SW 1271 (cell line): Measurements from ENCODE around the gene S100A13.
"Not testable (repeated sequence)": the region's sequence is repeated elsewhere in the genome, so short reads cannot be mapped to it uniquely, and the experiment has no call there.

Source experiments
- DNase-seq, 2 experiments: peaks; one replicate each; lab custom pipeline; 2025; lab: John Stamatoyannopoulos, UW

The S100A13 gene

DNA sequence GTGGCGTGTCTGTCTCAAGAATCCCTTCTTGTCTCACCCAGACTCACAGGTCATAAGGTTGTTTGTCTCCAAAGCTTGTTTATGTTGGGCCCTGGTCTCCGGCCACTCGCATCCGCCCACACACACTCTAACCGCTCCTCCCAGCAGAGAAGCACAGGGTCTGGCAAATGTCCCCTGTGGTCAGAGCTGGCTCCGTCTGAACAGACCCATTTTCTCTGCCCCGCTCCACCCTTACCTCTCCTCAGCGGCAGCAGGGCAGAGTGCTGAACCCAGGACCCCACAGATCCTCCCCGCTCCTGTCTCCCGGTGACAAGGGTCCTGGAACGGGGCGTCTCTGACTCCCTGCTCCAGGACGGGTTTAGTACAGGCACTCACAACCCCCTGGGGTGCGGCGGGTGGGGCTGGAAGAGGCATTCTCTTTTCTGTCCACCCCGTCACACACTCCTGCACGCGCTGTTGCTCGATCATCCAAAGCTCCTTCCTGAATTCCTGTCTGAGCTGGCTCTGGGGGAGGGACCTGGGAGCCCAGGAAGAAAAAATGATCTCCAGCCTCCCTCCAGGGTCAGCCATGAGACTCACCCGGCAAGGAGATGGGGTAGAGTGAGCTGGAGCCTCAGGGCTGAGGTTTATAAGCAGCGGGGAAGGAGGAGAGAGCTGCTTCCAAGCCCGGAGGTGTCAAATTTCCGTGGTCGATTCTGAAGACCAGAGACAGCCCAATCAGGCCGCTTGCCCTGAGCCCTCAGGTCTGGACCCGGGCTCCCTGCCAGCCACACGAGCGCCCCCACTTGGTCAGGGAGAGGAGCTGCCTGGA is at the start of gene S100A13:
Gene S100A13 (minus strand): TSS at position 602 of the 811 bp plus-strand sequence. CDS start 1,033 bp downstream, outside the sequence.
- peak; percentile 50 to 72 for DNase-seq

DNA sequence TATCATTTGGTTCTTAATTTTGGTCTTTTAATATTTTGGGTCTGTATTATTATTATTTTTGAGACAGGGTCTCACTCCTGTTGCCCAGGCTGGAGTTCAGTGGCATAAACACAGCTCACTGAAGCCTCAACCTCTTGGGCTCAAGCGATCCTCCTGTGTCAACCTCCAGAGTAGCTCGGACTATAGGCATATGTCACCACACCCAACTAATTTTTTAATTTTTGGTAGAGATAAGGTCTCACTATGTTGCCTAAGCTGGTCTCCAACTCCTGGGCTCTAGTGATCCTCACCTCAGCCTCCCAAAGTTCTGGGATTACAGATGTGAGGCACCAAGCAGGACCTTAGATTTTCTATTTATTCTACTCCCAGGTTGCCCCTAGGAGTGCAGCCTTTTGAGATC is 46.2 kb upstream of the S100A13 start:
- DNase-seq = no peak

DNA sequence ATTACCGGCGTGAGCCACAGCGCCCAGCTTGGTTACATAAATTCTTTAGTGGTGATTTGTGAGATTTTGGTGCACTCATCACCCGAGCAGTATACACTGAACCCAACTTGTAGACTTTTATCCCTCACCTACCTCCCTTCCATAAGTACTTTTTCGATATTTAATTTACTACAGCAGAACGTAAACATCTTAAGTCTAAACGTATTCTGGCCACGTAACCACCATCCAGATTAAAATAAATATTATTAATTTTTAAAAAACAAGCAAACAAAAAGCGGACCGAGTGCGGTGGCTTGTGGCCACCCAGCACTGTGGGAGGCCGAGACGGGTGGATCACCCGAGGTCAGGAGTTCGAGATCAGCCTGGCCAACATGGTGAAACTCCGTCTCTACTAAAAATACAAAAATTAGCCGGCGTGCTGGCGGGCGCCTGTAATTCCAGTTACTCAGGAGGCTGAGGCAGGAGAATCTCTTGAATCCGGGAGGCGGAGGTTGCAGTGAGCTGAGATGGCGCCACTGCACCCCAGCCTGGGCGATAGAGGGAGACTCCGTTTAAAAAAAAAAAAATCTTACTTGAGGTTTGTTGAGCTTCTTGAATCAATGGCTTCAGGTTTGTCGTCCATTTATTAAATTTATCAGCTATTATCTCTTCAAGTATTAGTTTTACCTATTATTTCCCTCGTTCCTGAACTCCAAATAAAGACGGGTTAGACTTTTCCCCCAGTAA is 44.5 kb upstream of the S100A13 start:
- peak; percentile 55 to 83 for DNase-seq

DNA sequence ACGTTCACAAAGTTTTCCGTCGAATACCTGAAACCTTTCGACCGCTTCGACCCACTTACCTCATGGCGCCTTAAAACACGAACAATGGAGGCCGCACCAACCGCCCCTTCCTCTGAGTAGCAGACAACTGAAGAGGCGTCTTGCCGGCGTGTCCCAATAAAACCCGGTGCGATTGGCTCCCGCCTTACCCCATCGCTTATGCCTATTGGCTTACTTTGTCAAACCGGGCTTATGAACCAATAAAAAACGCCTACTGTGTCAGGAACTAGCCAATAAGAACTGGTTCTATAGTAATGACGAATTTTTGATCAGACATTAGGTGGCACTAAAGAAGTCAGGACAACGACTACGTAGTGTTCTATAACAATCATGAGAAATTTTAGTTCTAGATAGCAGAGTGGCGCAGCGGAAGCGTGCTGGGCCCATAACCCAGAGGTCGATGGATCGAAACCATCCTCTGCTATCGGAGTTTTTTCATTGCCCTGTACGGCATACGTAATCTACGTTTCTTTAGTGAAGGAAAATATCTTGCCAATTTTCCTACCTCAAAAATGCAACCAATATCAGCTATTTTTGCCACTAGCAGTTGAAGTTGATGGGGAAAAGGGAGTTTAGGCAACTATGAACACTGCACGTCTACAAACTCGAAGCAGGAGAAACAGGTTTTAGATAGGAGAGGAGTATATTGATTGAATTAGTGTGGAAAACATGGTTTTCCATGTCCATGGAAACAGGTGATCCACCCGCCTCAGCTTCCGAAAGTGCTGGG is 43.7 kb upstream of the S100A13 start, which contains the start of gene ILF2:
Gene ILF2 (minus strand): TSS at position 135 of the 769 bp plus-strand sequence. CDS start 71 bp downstream, at position 64.
- peak; percentile 94 to 98 for DNase-seq

DNA sequence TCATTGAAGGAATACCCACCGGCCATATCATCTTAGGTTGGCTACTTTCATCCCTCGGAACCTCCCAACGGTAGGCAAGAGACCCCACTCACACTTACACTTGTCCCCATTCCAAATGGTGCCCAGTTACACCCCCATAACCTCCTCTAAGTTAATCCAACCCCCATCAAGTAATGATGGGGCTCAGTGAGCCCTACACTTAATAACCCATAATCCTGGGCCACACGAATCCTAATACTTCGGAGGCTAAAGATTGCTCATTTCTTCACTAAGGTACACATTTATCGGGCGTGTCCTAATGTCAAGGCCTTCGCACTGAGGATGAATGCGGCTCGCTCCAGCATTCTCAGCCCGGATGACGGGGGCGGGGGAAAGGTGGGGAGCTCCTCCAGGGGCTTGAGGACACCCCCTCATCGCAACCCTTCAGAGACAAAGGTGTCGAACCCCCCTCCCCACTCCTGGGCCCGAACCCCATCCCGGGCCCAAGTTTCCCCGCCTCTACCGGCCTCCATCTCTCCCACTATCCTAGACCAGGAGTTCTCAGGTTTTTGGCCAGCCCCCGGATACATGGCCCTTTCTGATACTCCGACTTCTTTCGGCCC is 43.1 kb upstream of the S100A13 start:
- DNase-seq = no peak

DNA sequence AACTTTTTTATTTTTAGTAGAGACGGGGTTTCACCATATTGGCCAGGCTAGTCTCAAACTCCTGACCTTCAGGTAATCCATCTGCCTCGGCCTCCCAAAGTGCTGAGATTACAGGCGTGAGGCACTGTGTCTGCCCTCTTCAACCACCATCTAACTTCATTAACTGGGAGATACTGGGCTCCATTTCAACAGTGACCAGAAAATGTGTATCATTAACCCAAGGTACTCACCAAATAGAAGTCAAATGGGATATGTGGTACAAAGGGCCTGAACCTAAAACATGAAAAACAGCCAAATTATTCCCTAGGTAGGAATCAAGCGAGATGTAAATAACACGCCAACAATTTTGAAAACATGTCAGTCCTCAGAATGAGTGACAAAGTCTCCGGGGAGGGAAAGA is 42.3 kb upstream of the S100A13 start:
- DNase-seq = no peak

DNA sequence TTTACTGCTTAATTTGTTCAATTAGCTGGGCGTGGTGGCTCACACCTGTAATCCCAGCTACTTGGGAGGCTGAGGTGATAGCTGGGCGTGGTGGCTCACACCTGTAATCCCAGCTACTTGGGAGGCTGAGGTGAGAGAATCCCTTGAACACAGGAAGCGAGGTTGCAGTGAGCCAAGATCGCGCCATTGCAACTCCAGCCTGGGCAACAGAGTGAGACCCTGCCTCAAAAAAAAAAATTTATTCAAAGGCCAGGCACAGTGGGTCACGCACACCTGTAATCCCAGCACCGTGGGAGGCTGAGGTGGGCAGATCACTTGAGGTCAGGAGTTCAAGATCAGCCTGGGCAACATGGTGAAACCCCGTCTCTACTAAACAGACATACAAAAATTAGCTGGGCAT is 41.4 kb upstream of the S100A13 start:
- not testable (repeated sequence) for DNase-seq

DNA sequence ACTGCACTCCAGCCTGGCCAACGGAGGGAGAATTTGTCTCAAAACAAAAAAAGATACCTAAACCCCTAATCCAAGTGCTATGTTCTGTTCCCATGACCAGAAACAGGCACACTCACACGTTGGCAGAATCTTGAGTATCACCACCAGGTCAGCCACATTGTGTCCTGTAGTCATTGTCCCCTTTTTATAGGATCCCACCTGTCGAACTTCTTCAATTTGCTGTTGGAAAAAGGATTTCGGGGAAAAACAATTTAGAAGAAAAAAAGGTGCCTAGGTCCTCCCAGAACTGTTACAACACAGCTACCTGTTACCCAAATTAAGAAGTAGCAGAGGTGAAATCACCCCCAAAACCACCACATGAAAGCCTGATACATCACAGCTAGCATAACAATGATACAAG is 40.1 kb upstream of the S100A13 start:
- no peak for DNase-seq

DNA sequence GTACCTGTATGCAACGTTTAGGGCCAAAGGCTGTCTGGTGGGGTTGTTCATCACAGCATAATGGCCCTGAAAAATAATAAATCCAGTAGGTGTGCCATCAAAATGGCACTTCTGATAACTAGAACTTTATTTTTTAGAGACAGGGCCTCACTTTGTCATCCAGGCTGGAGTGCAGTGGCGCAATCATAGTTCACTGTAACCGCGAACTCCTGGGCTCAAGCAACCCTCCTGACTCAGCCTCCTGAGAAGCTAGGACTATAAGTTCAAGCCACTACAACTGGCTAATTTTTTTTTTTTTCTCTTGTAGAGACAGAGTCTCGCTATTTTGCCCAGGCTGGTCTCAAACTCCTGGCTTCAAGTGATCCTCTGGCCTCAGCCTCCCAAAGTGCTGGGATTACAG is 35.9 kb upstream of the S100A13 start:
- DNase-seq = no peak

DNA sequence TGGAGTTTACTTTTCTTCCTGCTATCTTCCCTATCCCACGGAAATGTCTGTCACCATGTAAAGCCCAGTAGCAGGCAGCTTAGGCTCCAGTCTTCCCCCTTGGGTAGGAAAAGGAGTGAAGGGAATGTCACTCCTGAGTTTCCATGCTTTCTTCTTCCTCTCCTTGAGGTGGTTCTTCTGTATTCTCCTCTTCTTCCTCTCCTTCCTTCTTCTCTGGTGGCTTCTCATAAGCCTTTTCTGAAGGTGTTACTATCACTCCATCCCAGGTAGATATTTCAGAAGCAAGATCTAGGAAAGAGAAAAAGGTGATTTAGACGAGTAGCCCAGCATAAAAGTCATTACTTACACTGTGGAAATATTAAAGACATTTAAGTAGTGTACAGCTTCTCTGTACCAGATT is 35.0 kb upstream of the S100A13 start:
- DNase-seq = no peak

DNA sequence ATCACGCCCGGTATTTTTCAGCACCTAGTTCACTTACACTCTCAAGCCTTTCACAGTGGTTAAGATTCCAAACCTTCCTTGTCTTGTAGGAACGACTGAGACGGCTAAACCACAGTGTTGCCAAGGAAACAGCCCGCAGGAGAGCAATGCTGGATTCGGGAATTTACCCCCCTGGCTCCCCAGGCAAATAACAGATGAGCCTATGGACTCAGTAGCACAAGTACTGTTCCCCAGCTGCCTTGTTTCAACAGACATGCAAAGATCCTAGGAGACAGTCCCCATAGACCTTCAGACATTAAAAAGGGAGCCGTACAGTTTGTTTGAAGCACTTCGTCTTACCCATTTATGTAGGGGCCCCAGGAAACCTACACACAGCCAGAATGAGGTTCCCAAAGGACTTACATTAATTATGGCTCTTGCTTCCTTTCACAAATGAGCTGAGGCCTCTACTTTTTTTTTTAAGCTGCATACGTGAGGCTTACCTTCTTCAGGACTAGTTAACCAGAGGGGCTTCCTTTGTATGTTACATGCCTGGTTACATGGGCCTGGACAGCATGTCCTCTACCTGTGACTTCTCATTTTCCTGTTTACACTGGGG is 33.9 kb upstream of the S100A13 start:
- no peak for DNase-seq

DNA sequence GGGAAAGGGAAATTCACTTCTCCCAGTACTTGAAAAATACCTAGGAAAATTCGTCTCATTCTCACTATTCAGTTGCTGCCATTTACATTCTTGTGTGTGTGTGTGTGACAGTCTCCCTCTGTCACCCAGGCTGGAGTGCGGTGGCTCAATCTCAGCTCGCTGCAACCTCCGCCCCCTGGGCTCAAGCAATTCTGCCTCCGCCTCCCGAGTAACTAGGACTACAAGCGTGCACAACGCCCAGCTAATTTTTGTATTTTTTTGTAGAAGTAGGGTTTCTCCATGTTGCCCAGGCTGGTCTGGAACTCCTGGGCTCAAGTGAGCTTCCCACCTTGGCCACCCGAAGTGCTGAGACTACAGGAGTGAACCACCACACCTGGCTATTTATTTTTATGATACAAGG is 32.4 kb upstream of the S100A13 start:
- DNase-seq = no peak

DNA sequence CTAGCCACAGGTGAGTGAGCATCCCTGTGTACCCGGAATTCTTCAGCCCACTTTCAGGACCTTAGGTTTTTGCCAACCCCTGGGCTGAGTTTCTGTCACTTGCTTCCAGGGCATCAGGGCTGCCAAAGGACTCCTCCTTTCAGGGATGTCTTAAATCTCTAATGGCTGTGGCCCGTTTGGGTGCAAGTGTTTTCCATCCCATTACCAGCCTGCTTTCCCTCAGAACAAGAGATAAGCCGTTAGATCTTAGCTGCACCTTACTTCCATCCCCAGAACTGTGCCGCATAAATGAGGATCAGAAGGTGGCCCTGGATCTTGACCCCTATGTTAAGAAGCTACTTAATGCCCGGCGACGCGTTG is 31.9 kb upstream of the S100A13 start:
- no peak for DNase-seq

DNA sequence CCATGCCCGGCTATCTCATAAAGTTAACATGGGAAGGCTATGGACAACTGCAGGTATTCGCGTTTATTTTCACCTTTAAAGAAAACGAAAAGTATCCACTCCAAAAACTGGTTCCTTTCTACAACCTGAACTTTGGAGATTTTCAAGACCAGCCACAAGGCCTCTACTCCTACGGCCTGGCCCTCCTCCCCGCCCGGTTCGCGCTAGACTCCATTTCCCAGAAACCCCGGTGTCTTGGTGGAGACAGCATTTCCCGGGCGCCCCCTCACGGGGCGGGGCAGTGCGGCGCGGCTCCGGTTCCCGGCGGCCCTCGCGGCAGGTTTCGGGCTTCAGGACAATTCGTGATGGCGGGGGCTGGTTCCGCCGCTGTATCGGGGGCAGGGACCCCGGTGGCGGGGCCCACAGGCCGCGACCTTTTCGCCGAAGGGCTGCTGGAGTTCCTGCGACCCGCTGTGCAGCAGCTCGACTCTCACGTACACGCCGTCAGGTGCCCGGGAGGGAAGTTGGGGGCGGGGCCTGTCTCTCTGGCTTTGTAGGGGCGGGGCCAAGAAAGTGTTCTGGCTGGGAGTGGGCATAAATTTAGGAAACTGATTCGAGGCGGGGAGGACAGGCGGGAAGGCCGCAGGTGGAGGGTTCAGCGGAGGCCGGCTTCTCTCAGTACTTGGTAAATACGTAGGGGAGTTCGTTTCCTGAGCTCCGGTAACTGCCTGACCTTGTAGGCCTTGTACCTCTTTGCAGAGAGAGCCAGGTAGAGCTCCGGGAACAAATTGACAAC is 31.3 kb upstream of the S100A13 start, which contains the start of gene SNAPIN:
Gene SNAPIN (plus strand): TSS at position 304 of the 775 bp plus-strand sequence. CDS start 41 bp downstream, at position 345.
- peak; percentile 38 to 75 for DNase-seq

DNA sequence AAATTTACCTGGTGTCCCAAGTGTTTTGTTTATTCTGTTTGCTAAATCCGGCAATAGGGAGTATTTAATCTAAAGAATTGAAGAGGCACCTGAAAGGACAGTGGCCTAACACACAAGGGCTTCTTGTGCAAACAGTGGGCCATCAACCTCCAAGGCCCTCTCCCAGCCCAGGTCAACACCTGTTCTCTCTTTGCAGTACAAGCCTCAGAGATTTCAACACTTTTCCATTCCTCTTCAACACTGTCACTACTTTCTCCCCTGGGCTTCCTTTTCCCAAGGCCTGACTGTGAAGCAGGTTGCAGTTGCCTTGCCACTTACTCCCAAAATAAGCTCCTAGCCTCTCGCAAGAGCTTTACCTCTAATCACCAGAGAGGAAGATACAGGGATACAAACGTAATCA is 28.0 kb upstream of the S100A13 start:
- no peak for DNase-seq

DNA sequence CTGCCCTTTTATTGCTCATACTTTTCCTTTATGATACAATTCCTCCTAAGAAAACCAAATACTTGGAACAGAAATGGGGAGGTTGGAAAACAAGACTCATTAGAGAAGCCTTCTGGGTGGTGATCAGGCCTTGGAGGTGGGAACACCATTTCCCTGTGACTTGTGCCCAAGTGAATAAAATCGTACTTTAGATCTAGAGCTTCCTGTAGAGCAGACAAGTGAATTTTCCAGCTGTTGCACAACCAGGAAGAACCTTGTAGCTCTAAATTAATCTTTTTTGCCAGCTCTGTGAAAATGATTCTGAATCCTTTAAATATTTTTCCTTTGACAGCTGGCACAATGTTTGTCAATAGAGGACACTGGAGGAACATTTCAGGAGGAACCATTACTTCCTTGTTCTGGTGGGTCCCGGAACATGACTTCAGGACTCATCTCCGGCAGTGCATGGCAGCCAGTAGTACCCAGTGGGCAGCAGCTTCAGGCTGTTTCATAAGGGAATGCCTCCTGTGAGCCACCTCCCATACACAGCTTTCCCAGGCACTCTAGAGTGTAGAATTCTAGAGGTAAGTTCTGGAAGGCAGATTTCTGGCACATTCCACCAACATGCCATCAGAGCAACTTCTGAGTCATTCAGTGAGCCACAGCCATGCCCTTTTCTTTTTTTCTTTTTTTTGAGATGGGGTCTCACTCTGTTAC is 25.6 kb upstream of the S100A13 start:
- DNase-seq = no peak

DNA sequence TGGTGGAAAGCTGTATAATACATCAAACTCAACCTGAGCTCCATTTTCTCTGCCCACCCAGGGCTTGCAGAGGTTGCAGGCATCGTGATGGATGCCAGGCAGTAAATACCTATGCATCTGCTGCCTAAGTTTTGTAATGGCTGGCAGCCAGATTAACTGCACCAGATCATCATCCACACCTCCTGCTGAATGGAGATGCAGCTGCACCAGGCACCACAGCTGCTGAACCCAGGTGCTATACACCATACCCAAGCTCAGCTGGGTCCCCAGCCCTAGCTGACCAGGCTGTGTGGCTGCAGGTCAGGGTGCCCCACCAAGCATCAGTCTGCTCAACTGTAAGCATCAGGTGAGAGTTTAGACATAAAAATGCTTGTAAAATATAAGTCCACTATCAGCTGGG is 24.5 kb upstream of the S100A13 start:
- DNase-seq = no peak

DNA sequence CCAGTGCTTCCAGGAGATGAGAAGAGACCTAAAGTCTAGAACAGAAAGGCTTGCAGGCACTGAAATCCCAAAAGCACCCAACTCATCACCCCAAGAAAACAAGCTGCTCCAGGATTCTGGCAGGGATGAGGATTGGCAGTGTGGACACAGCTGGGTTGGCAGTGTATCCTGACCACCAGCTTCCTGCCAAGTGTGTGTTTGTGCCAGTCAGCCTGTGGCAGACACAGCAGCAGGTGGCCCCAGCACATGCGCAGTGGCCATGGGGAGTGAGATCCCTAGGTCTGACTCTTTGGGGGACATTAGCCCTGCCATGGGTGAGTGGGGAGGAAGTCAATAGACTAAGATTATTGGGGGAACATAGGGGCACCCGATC is 22.5 kb upstream of the S100A13 start:
- DNase-seq = no peak

DNA sequence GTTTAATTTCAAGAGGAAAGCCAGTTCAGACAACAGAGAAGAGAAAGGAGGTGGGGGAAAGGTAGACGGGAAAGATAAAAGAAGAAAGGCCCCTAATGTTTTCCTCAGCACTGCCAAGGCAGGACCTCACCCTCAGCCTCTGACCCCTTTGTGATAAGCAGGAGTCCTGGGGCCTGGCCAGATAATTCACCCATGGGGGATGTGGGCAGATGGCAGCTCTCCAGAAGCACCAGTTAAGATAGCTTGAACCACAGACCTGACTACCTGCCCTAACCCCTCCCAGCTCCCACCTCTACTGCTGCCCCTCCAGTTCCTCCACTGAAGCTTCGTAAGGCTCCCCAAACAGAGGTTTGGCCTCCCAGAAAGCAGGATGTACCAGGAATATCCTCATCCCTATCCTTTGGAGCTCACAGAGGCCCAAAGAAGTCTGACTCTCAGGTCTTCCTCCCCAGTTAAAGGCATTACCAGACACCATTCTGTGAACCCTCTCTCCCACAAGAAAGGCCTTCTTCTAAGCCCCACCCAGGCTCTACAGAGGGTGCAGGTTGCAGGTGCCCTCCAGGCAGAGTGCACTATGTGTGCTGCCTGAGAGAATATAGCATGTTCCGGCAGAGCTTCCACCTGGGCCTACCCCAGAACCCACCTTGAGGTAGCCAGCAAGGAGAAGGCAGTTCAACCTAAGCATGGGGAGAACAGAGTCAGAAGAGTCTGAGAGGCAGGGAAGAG is 22.0 kb upstream of the S100A13 start:
- no peak for DNase-seq
